PC-9 (cell line): ENCODE measurements around the gene RIPOR3. TPM values are rescaled to one million over a fixed set of nuclear protein-coding genes. Genes with fewer than 3 reads are reported as not detected.

ENCODE experiments used
- BruUV-seq: library from RNA; stranded (reverse); fragments of 400-500 nt; replicated peaks from 2 replicates; lab custom pipeline; 2021; lab: Mats Ljungman, UMichigan
- CTCF ChIA-PET: fragments of 300-600 bp; sonication (Branson Sonifier 250); formaldehyde crosslinking; loops from one replicate; lab custom pipeline; 2022; ENCODE audit warnings: antibody characterized with exemption; lab: Charles Lee
- POLR2A ChIA-PET: fragments of 300-600 bp; sonication (Branson Sonifier 250); formaldehyde crosslinking; loops from one replicate; lab custom pipeline; 2022; ENCODE audit warnings: antibody characterized with exemption; ENCODE audit not compliant: unreplicated experiment; lab: Charles Lee
- DNase-seq, 2 experiments: peaks; one replicate each; pipeline versions ENCODE4 v3.0.0 to v3.0.0-alpha.2; 2015 to 2022; ENCODE audit warnings: mixed read lengths in 1 of 2
- H2AFZ ChIP-seq: fragments of 200-600 bp; sonication (generic); 2 replicates; pipeline ENCODE4 v1.8.1; 2017; ENCODE audit warnings: antibody characterized with exemption
- H3F3A ChIP-seq: fragments of 200-600 bp; sonication (generic); 2 replicates; pipeline ENCODE4 v1.8.1; 2017; ENCODE audit warnings: antibody characterized with exemption, mild to moderate bottlenecking, low read depth; ENCODE audit not compliant: insufficient read depth
- H3K27ac ChIP-seq: fragments of 200-600 bp; sonication (generic); 2 replicates; pipeline ENCODE4 v1.6.1; 2016; ENCODE audit warnings: mixed run types
- H3K27me3 ChIP-seq: fragments of 200-600 bp; sonication (generic); 2 replicates; pipeline ENCODE4 v1.6.1; 2016; ENCODE audit warnings: low read depth, mixed run types; ENCODE audit not compliant: insufficient read depth
- H3K36me3 ChIP-seq: fragments of 200-600 bp; sonication (generic); 2 replicates; pipeline ENCODE4 v1.6.1; 2016; ENCODE audit warnings: low read depth, mixed run types
- H3K4me1 ChIP-seq: fragments of 200-600 bp; sonication (generic); replicated peaks from 2 replicates; pipeline ENCODE4 v1.6.1; 2016; ENCODE audit warnings: mixed run types; ENCODE audit not compliant: insufficient read depth
- H3K4me2 ChIP-seq: fragments of 200-600 bp; sonication (generic); 2 replicates; pipeline ENCODE4 v1.6.1; 2017; ENCODE audit warnings: mixed run types
- H3K4me3 ChIP-seq: fragments of 200-600 bp; sonication (generic); 2 replicates; pipeline ENCODE4 v1.6.1; 2016; ENCODE audit warnings: mixed run types
- H3K79me2 ChIP-seq: fragments of 200-600 bp; sonication (generic); 2 replicates; pipeline ENCODE4 v1.6.1; 2017; ENCODE audit warnings: low read depth, mixed run types
- H3K9me2 ChIP-seq: fragments of 200-600 bp; sonication (generic); 2 replicates; pipeline ENCODE4 v1.8.1; 2017; ENCODE audit warnings: mild to moderate bottlenecking; ENCODE audit not compliant: insufficient read depth
- H3K9me3 ChIP-seq: fragments of 200-600 bp; sonication (generic); 2 replicates; pipeline ENCODE4 v1.8.1; 2016; ENCODE audit warnings: low read depth; ENCODE audit not compliant: insufficient read depth
- H4K20me1 ChIP-seq: fragments of 200-600 bp; sonication (generic); 2 replicates; pipeline ENCODE4 v1.8.1; 2017; ENCODE audit not compliant: insufficient read depth
- EZH2 ChIP-seq: fragments of 200-600 bp; sonication (generic); IDR thresholded peaks from 2 replicates; pipeline ENCODE4 v1.8.0; 2017; ENCODE audit warnings: antibody characterized with exemption, low read depth
- intact Hi-C: fragments of 100-400 bp; cut with micrococcal nuclease; formaldehyde crosslinking; loops from one replicate; pipeline ENCODE4 v1.10.0; 2022; ENCODE audit not compliant: unreplicated experiment
- total RNA-seq: library from RNA; stranded (reverse); gene quantifications from 2 replicates; pipeline ENCODE4 v1.2.3, GENCODE V29; 2021
- TF ChIP-seq, protein P1 (sequence below): fragments of 200-600 bp; sonication (generic); conservative IDR thresholded peaks from 2 replicates; pipeline ENCODE4 v1.6.1; 2017; ENCODE audit warnings: mixed run types, antibody characterized with exemption, mild to moderate bottlenecking, moderate library complexity

The RIPOR3 gene
- total RNA-seq, 1 experiment from 2014 or later: 6.3 TPM

DNA sequence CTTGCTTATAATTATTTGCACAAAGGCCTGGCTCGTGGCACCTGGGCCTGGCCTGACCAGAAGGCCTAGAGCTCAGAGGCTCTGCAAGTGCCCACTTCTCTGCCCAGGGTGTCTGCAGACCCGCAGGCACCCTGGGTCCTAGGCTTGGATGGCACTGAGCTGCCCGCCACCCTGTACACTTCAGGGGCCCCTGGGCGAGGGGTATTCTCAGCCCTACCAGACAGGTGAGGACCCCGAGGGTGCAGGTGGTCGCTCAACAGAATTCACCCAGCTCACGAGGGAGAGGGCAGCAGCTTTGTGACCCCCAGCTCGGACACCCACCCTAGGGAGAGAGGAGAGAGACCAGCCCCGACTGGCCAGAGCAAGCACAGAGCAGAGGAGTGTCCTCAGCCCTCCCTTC lies 83.9 kb downstream of the RIPOR3 start:
- Histone ChIP-seq H2AFZ (no peak overlapping the region), H4K20me1 (no peaks in the 10 kb centered on the region), H3K79me2 (no peaks in the 10 kb centered on the region), H3K4me2 (no peak overlapping the region), H3K27me3 (no peaks in the 10 kb centered on the region), H3K9me3 (no peaks in the 10 kb centered on the region), H3F3A (no peaks in the 10 kb centered on the region), H3K4me3 (no peak overlapping the region), H3K27ac (no peak overlapping the region), H3K4me1 (peaks cover 7% of the 10 kb centered on the region), H3K9me2 (no peaks in the 10 kb centered on the region), H3K36me3 (no peaks in the 10 kb centered on the region)
- intact Hi-C loops: no loop called here
- CTCF ChIA-PET: interaction anchor here (0.5 kb wide), 1 partner anchor 428 kb away, joined by 4 read pairs; no protein-coding TSS in a partner anchor
- no peak for TF ChIP-seq EZH2
- TF ChIP-seq, protein P1, sequence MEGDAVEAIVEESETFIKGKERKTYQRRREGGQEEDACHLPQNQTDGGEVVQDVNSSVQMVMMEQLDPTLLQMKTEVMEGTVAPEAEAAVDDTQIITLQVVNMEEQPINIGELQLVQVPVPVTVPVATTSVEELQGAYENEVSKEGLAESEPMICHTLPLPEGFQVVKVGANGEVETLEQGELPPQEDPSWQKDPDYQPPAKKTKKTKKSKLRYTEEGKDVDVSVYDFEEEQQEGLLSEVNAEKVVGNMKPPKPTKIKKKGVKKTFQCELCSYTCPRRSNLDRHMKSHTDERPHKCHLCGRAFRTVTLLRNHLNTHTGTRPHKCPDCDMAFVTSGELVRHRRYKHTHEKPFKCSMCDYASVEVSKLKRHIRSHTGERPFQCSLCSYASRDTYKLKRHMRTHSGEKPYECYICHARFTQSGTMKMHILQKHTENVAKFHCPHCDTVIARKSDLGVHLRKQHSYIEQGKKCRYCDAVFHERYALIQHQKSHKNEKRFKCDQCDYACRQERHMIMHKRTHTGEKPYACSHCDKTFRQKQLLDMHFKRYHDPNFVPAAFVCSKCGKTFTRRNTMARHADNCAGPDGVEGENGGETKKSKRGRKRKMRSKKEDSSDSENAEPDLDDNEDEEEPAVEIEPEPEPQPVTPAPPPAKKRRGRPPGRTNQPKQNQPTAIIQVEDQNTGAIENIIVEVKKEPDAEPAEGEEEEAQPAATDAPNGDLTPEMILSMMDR: no peak
- BruUV-seq: no TSS peak
- POLR2A ChIA-PET: no interaction called here
- DNase-seq: no peak

- DNase-seq: no peak
- POLR2A ChIA-PET: no interaction called here
- H3K27ac ChIP-seq: no peak overlapping the region
- no TSS peak for BruUV-seq
- H4K20me1 ChIP-seq: no peaks in the 10 kb centered on the region
- H3K4me1 ChIP-seq: peaks cover 2% of the 10 kb centered on the region
- H3K27me3 ChIP-seq: no peaks in the 10 kb centered on the region
- H3K36me3 ChIP-seq: no peaks in the 10 kb centered on the region
- peaks cover 5% of the 10 kb centered on the region; the same call in 1 of the 2 replicates for H3F3A ChIP-seq
- no peaks in the 10 kb centered on the region for H3K9me2 ChIP-seq
- H3K4me3 ChIP-seq: no peak overlapping the region
- intact Hi-C loops: no loop called here
- TF ChIP-seq, protein P1: no peak
- no peak for TF ChIP-seq EZH2
- CTCF ChIA-PET: no interaction called here
- H2AFZ ChIP-seq: no peak overlapping the region
- no peaks in the 10 kb centered on the region for H3K9me3 ChIP-seq
- H3K4me2 ChIP-seq: no peak overlapping the region
- H3K79me2 ChIP-seq: no peaks in the 10 kb centered on the region
Measured at GRCh38 chr20:50605136-50605535, 86.2 kb downstream of the RIPOR3 start.

- no peak overlapping the region for H3K27ac ChIP-seq
- POLR2A ChIA-PET: no interaction called here
- no peak overlapping the region for H2AFZ ChIP-seq
- H3K4me2 ChIP-seq: no peak overlapping the region
- CTCF ChIA-PET: no interaction called here
- no peak for DNase-seq
- no peaks in the 10 kb centered on the region for H3K4me1 ChIP-seq
- no peaks in the 10 kb centered on the region for H3K36me3 ChIP-seq
- H3K79me2 ChIP-seq: no peaks in the 10 kb centered on the region
- H3K4me3 ChIP-seq: no peak overlapping the region
- no peaks in the 10 kb centered on the region for H3K9me3 ChIP-seq
- BruUV-seq: no TSS peak
- intact Hi-C loops: no loop called here
- H3F3A ChIP-seq: peaks cover 5% of the 10 kb centered on the region
- TF ChIP-seq EZH2: no peak
- TF ChIP-seq, protein P1: no peak
- H3K27me3 ChIP-seq: no peaks in the 10 kb centered on the region
- H4K20me1 ChIP-seq: no peaks in the 10 kb centered on the region
- H3K9me2 ChIP-seq: no peaks in the 10 kb centered on the region
Measured at GRCh38 chr20:50604451-50604850, 86.9 kb downstream of the RIPOR3 start.
